Activated CD8-positive, alpha-beta T cell treated with anti-CD3 and anti-CD28 coated beads, Interleukin-2, amount 10 ng/mL, durations not matched to agents 7 days and 5 days (primary cell): Measurements from ENCODE around the gene TDRD12. TPM values are rescaled to one million over a fixed set of nuclear protein-coding genes. Genes with fewer than 3 reads are reported as not detected.

Source experiments
- ATAC-seq: fragments of 150-1000 bp; cut with Tn5 transposase; one replicate; pipeline ENCODE4 v1.10.0; 2021; ENCODE audit warnings: moderate library complexity
- CTCF ChIA-PET: fragments of 350-600 bp; sonication (Branson Sonifier 250); formaldehyde crosslinking; loops from one replicate; lab custom pipeline; 2021; ENCODE audit warnings: antibody characterized with exemption; lab: Charles Lee
- POLR2A ChIA-PET: fragments of 350-600 bp; sonication (Branson Sonifier 250); formaldehyde crosslinking; loops from one replicate; lab custom pipeline; 2021; ENCODE audit warnings: antibody characterized with exemption; lab: Charles Lee
- DNase-seq: peaks from one replicate; pipeline ENCODE4 v3.0.0-alpha.2; 2020
- H3K27ac Mint-ChIP-seq: one replicate; pipeline ENCODE4 v1.8.0; 2021; ENCODE audit warnings: mild to moderate bottlenecking, mixed read lengths
- H3K27me3 Mint-ChIP-seq: one replicate; pipeline ENCODE4 v1.8.0; 2021; ENCODE audit warnings: low read depth, mixed read lengths
- H3K36me3 Mint-ChIP-seq: one replicate; pipeline ENCODE4 v1.8.0; 2021; ENCODE audit warnings: low read depth, mixed read lengths
- H3K4me1 Mint-ChIP-seq: one replicate; pipeline ENCODE4 v1.8.0; 2021; ENCODE audit warnings: low read depth, mixed read lengths
- H3K4me3 Mint-ChIP-seq: one replicate; pipeline ENCODE4 v1.8.0; 2021; ENCODE audit warnings: mild to moderate bottlenecking, mixed read lengths
- H3K9me3 Mint-ChIP-seq: one replicate; pipeline ENCODE4 v1.8.0; 2022; ENCODE audit warnings: mixed read lengths; ENCODE audit not compliant: insufficient read depth
- total RNA-seq, 2 experiments: library from RNA; stranded (reverse); gene quantifications; one replicate each; pipeline ENCODE4 v1.2.3, GENCODE V29; 2021

TDRD12 gene
- total RNA-seq, 2 experiments from 2014 or later: 0.10 to 0.21 TPM

- H3K4me3 Mint-ChIP-seq: peak overlapping the region; percentile 47
- no peak for ATAC-seq
- no peak overlapping the region for H3K27ac Mint-ChIP-seq
- ChIA-PET POLR2A (interaction anchor here (1.3 kb wide), 1 partner anchor 15 kb away, joined by 7 read pairs; the partner anchor contains the start of gene NUDT19), CTCF (interaction anchor here (0.9 to 3.4 kb wide), 5 partner anchors 14 to 204 kb away, joined by 3 to 12 read pairs (median 6); partner anchors contain the start of gene NUDT19)
- H3K9me3 Mint-ChIP-seq: no peaks in the 10 kb centered on the region
- no peak for DNase-seq
- peaks cover 5% of the 10 kb centered on the region for H3K36me3 Mint-ChIP-seq
- peaks cover 28% of the 10 kb centered on the region for H3K27me3 Mint-ChIP-seq
- H3K4me1 Mint-ChIP-seq: peaks cover 34% of the 10 kb centered on the region
Measured at GRCh38 chr19:32676895-32677359, 42.6 kb upstream of the TDRD12 start.

- no peak for ATAC-seq
- peak overlapping the region; percentile 47 for H3K4me3 Mint-ChIP-seq
- H3K36me3 Mint-ChIP-seq: peaks cover 5% of the 10 kb centered on the region
- no peaks in the 10 kb centered on the region for H3K9me3 Mint-ChIP-seq
- no peak overlapping the region for H3K27ac Mint-ChIP-seq
- H3K4me1 Mint-ChIP-seq: peaks cover 27% of the 10 kb centered on the region
- POLR2A ChIA-PET: interaction anchor here (1.5 kb wide), 1 partner anchor 14 kb away, joined by 7 read pairs; the partner anchor contains the start of gene NUDT19
- H3K27me3 Mint-ChIP-seq: peaks cover 31% of the 10 kb centered on the region
- DNase-seq: no peak
- CTCF ChIA-PET: interaction anchor here (1.0 to 3.4 kb wide), 4 partner anchors 13 to 204 kb away, joined by 3 to 12 read pairs (median 5); partner anchors contain the start of gene NUDT19
Measured at GRCh38 chr19:32677657-32678056, 41.9 kb upstream of the TDRD12 start.

GRCh38 chr19:32680986-32681385 lies 38.6 kb upstream of the TDRD12 start:
- H3K36me3 Mint-ChIP-seq: no peaks in the 10 kb centered on the region
- POLR2A ChIA-PET: interaction anchor here (3.1 kb wide), 1 partner anchor 10 kb away, joined by 18 read pairs; the partner anchor contains the start of gene NUDT19

GRCh38 chr19:32682317-32682716 lies 37.2 kb upstream of the TDRD12 start:
- ATAC-seq (no peak), DNase-seq (no peak)
- Mint-ChIP-seq H3K27me3 (peaks cover 21% of the 10 kb centered on the region), H3K4me3 (no peak overlapping the region), H3K4me1 (peaks cover 4% of the 10 kb centered on the region), H3K36me3 (no peaks in the 10 kb centered on the region), H3K27ac (no peak overlapping the region), H3K9me3 (no peaks in the 10 kb centered on the region)
- ChIA-PET CTCF (interaction anchor here (1.1 to 1.2 kb wide), 2 partner anchors 9 to 82 kb away, joined by 3 read pairs; partner anchors contain the start of gene NUDT19), POLR2A (interaction anchor here (3.1 kb wide), 1 partner anchor 9 kb away, joined by 18 read pairs; the partner anchor contains the start of gene NUDT19)

More at GRCh38 chr19:32680986-32681385, 38.6 kb upstream of the TDRD12 start:
- H3K4me1 Mint-ChIP-seq: peaks cover 9% of the 10 kb centered on the region
- H3K9me3 Mint-ChIP-seq: no peaks in the 10 kb centered on the region
- CTCF ChIA-PET: no interaction called here
- ATAC-seq (no peak), DNase-seq (no peak)
- peaks cover 26% of the 10 kb centered on the region for H3K27me3 Mint-ChIP-seq
- no peak overlapping the region for H3K27ac Mint-ChIP-seq
- H3K4me3 Mint-ChIP-seq: no peak overlapping the region

- H3K4me3 Mint-ChIP-seq: no peak overlapping the region
- peaks cover 17% of the 10 kb centered on the region for H3K4me1 Mint-ChIP-seq
- H3K9me3 Mint-ChIP-seq: no peaks in the 10 kb centered on the region
- ATAC-seq: no peak
- DNase-seq: no peak
- POLR2A ChIA-PET: no interaction called here
- CTCF ChIA-PET: no interaction called here
- H3K36me3 Mint-ChIP-seq: no peaks in the 10 kb centered on the region
- H3K27me3 Mint-ChIP-seq: peaks cover 4% of the 10 kb centered on the region
- H3K27ac Mint-ChIP-seq: no peak overlapping the region
Measured at GRCh38 chr19:32686847-32687475, 32.6 kb upstream of the TDRD12 start.

- Mint-ChIP-seq H3K27me3 (no peaks in the 10 kb centered on the region), H3K4me1 (peaks cover 19% of the 10 kb centered on the region), H3K27ac (no peak overlapping the region), H3K9me3 (no peaks in the 10 kb centered on the region), H3K36me3 (peaks cover under 1% of the 10 kb centered on the region), H3K4me3 (no peak overlapping the region)
- no peak for ATAC-seq
- POLR2A ChIA-PET: no interaction called here
- no peak for DNase-seq
- CTCF ChIA-PET: no interaction called here
Measured at GRCh38 chr19:32687681-32688080, 31.9 kb upstream of the TDRD12 start.

- ATAC-seq: no peak
- ChIA-PET POLR2A (no interaction called here), CTCF (no interaction called here)
- DNase-seq: no peak
- H3K4me3 Mint-ChIP-seq: no peak overlapping the region
- H3K36me3 Mint-ChIP-seq: peaks cover 7% of the 10 kb centered on the region
- no peaks in the 10 kb centered on the region for H3K27me3 Mint-ChIP-seq
- no peaks in the 10 kb centered on the region for H3K9me3 Mint-ChIP-seq
- no peak overlapping the region for H3K27ac Mint-ChIP-seq
- H3K4me1 Mint-ChIP-seq: peaks cover 26% of the 10 kb centered on the region
Measured at GRCh38 chr19:32688311-32688710, 31.3 kb upstream of the TDRD12 start.

GRCh38 chr19:32691291-32691951 lies 28.1 kb upstream of the TDRD12 start, which contains the start of gene NUDT19:
Gene NUDT19, plus strand, starts transcription at chr19:32691821. Its CDS starts 140 bp downstream, at chr19:32691961.
- ATAC-seq (peak; percentile 85), DNase-seq (peak; percentile 88)
- Mint-ChIP-seq H3K36me3 (peaks cover 35% of the 10 kb centered on the region), H3K27me3 (no peaks in the 10 kb centered on the region), H3K9me3 (no peaks in the 10 kb centered on the region), H3K4me3 (peak within 1 kb of the TSS; percentile 81), H3K27ac (peak within 1 kb of the TSS; percentile 83), H3K4me1 (peaks cover 53% of the 10 kb centered on the region)
- POLR2A ChIA-PET: interaction anchor here (0.7 to 2.2 kb wide), 10 partner anchors 9 to 346 kb away, joined by 3 to 18 read pairs (median 6); partner anchors contain the start of genes ANKRD27, CEP89, FAAP24 and ZNF507
- CTCF ChIA-PET: interaction anchor here (0.6 to 2.8 kb wide), 6 partner anchors 8 to 426 kb away, joined by 3 to 12 read pairs (median 3); partner anchors contain the start of gene RGS9BP

- Mint-ChIP-seq H3K27ac (peak overlapping the region; percentile 83), H3K4me3 (peak overlapping the region; percentile 81), H3K36me3 (peaks cover 41% of the 10 kb centered on the region), H3K27me3 (no peaks in the 10 kb centered on the region), H3K4me1 (peaks cover 59% of the 10 kb centered on the region), H3K9me3 (no peaks in the 10 kb centered on the region)
- DNase-seq: peak; percentile 71
- ChIA-PET POLR2A (interaction anchor here (0.7 to 2.2 kb wide), 11 partner anchors 8 to 347 kb away, joined by 3 to 18 read pairs (median 6); partner anchors contain the start of genes ANKRD27, CEP89, FAAP24 and ZNF507), CTCF (interaction anchor here (0.6 to 2.8 kb wide), 5 partner anchors 9 to 425 kb away, joined by 3 to 12 read pairs (median 3); partner anchors contain the start of gene RGS9BP)
- ATAC-seq: peak; percentile 71
Measured at GRCh38 chr19:32691952-32692726, 27.4 kb upstream of the TDRD12 start.

GRCh38 chr19:32692727-32693061 lies 26.9 kb upstream of the TDRD12 start:
- peaks cover under 1% of the 10 kb centered on the region for H3K9me3 Mint-ChIP-seq
- POLR2A ChIA-PET: interaction anchor here (1.1 to 1.6 kb wide), 2 partner anchors 13 to 484 kb away, joined by 4 to 6 read pairs; no protein-coding TSS in a partner anchor
- peak overlapping the region; percentile 78 for H3K4me3 Mint-ChIP-seq
- peak overlapping the region; percentile 83 for H3K27ac Mint-ChIP-seq
- peak; percentile 33 for DNase-seq
- no peaks in the 10 kb centered on the region for H3K27me3 Mint-ChIP-seq
- ATAC-seq: peak; percentile 14
- H3K36me3 Mint-ChIP-seq: peaks cover 47% of the 10 kb centered on the region
- H3K4me1 Mint-ChIP-seq: peaks cover 64% of the 10 kb centered on the region
- CTCF ChIA-PET: no interaction called here
